ENCODE data around the gene RPS19BP1.

- TF ChIP-seq POLR2A (IDR thresholded peaks at IDR 0.05; ENCODE audit: low read length) (no peak), GATA1 (IDR thresholded peaks at IDR 0.05; ENCODE audit: low read depth, low read length) (no peak)
Observed at GRCh38 chr22:39574779-39575551, 42.4 kb upstream of the RPS19BP1 start.

Measured in erythroblast (primary cell).